Kidney epithelial cell (primary cell): ENCODE results near the gene CATSPERD. TPM values are rescaled to one million over a fixed set of nuclear protein-coding genes. Genes with fewer than 3 reads are reported as not detected.
A peak's percentile ranks its signal among the peaks of the same experiment; 100 is the strongest.

Source experiments
- DNase-seq: peaks from one replicate; pipeline ENCODE4 v3.0.0-alpha.2; 2010; ENCODE audit warnings: low read depth
- H3K27me3 ChIP-seq: 2 replicates; pipeline ENCODE4 v1.6.0; 2011; ENCODE audit warnings: low read length; ENCODE audit not compliant: control insufficient read depth, insufficient read depth
- H3K36me3 ChIP-seq: 2 replicates; pipeline ENCODE4 v1.5.1; 2011; ENCODE audit warnings: low read length; ENCODE audit not compliant: control insufficient read depth, insufficient read depth
- H3K4me3 ChIP-seq: 2 replicates; pipeline ENCODE4 v1.5.1; 2011; ENCODE audit warnings: low read depth, mild to moderate bottlenecking, control low read depth, low read length
- CTCF ChIP-seq: IDR thresholded peaks from 2 replicates; pipeline ENCODE4 v1.5.1; 2011; ENCODE audit warnings: mild to moderate bottlenecking, moderate library complexity, low read length, control low read depth, inconsistent platforms; ENCODE audit not compliant: insufficient read depth, poor library complexity, severe bottlenecking
- total RNA-seq: library from RNA; depleted of rRNA; stranded (reverse); fragments of >200 nt; gene quantifications from 2 replicates; pipeline ENCODE4 v1.2.3, GENCODE V29; 2015

The CATSPERD gene
- total RNA-seq, 1 donor from 2014 or later: not detected

GRCh38 chr19:5676105-5676771 lies 44.2 kb upstream of the CATSPERD start:
- no peaks in the 10 kb centered on the region for H3K27me3 ChIP-seq
- no peaks in the 10 kb centered on the region for H3K36me3 ChIP-seq
- TF ChIP-seq CTCF: no peak
- H3K4me3 ChIP-seq: no peak overlapping the region
- DNase-seq: no peak

- no peak for TF ChIP-seq CTCF
- H3K27me3 ChIP-seq: no peaks in the 10 kb centered on the region
- no peak for DNase-seq
- H3K4me3 ChIP-seq: no peak overlapping the region
- no peaks in the 10 kb centered on the region for H3K36me3 ChIP-seq
Measured at GRCh38 chr19:5676772-5677105, 43.7 kb upstream of the CATSPERD start.

GRCh38 chr19:5677136-5677535 lies 43.3 kb upstream of the CATSPERD start:
- no peak for DNase-seq
- Histone ChIP-seq H3K27me3 (no peaks in the 10 kb centered on the region), H3K4me3 (no peak overlapping the region), H3K36me3 (no peaks in the 10 kb centered on the region)
- TF ChIP-seq CTCF: no peak

- DNase-seq: no peak
- TF ChIP-seq CTCF: no peak
- Histone ChIP-seq H3K27me3 (no peaks in the 10 kb centered on the region), H3K36me3 (no peaks in the 10 kb centered on the region), H3K4me3 (no peak overlapping the region)
Measured at GRCh38 chr19:5677580-5677979, 42.9 kb upstream of the CATSPERD start.

- DNase-seq: no peak
- TF ChIP-seq CTCF: no peak
- no peaks in the 10 kb centered on the region for H3K27me3 ChIP-seq
- no peak overlapping the region for H3K4me3 ChIP-seq
- H3K36me3 ChIP-seq: no peaks in the 10 kb centered on the region
Measured at GRCh38 chr19:5678071-5678718, 42.2 kb upstream of the CATSPERD start.

GRCh38 chr19:5679289-5680083 lies 41.0 kb upstream of the CATSPERD start:
- Histone ChIP-seq H3K27me3 (no peaks in the 10 kb centered on the region), H3K4me3 (peak overlapping the region; percentile 87), H3K36me3 (no peaks in the 10 kb centered on the region)
- TF ChIP-seq CTCF: no peak
- DNase-seq: no peak
